MM.1S (cell line): ENCODE data around the gene LRRC28.

Source experiments
- DNase-seq: peaks from one replicate; pipeline ENCODE4 v3.0.0-alpha.2; 2015
- H2AFZ ChIP-seq: fragments of 300-600 bp; sonication (generic); 2 replicates; pipeline ENCODE4 v1.6.0; 2016; ENCODE audit warnings: antibody characterized with exemption, low read length
- H3F3A ChIP-seq: fragments of 300-600 bp; sonication (generic); 2 replicates; pipeline ENCODE4 v1.6.1; 2016; ENCODE audit warnings: mild to moderate bottlenecking, antibody characterized with exemption, low read length, moderate library complexity, mixed read lengths; ENCODE audit not compliant: insufficient read depth
- H3K27ac ChIP-seq: fragments of 300-600 bp; sonication (generic); 2 replicates; pipeline ENCODE4 v1.5.1; 2016; ENCODE audit warnings: mild to moderate bottlenecking, low read length
- H3K27me3 ChIP-seq: fragments of 300-600 bp; sonication (generic); replicated peaks from 2 replicates; pipeline ENCODE4 v1.6.0; 2016; ENCODE audit warnings: low read length; ENCODE audit not compliant: insufficient read depth
- H3K36me3 ChIP-seq: fragments of 300-600 bp; sonication (generic); replicated peaks from 2 replicates; pipeline ENCODE4 v1.6.1; 2016; ENCODE audit warnings: mild to moderate bottlenecking, low read length, mixed read lengths; ENCODE audit not compliant: insufficient read depth
- H3K4me1 ChIP-seq: fragments of 300-600 bp; sonication (generic); 2 replicates; pipeline ENCODE4 v1.6.1; 2016; ENCODE audit warnings: low read length, mixed read lengths
- H3K4me2 ChIP-seq: fragments of 300-600 bp; sonication (generic); 2 replicates; pipeline ENCODE4 v1.6.0; 2016; ENCODE audit warnings: low read depth, low read length
- H3K4me3 ChIP-seq: fragments of 300-600 bp; sonication (generic); 2 replicates; pipeline ENCODE4 v1.5.1; 2016; ENCODE audit warnings: low read length, mixed read lengths
- H3K79me2 ChIP-seq: fragments of 300-600 bp; sonication (generic); 2 replicates; pipeline ENCODE4 v1.6.1; 2016; ENCODE audit warnings: mixed run types, low read length, mixed read lengths
- H3K9ac ChIP-seq: fragments of 300-600 bp; sonication (generic); 2 replicates; pipeline ENCODE4 v1.6.1; 2016; ENCODE audit warnings: low read length, mixed read lengths
- H3K9me2 ChIP-seq: fragments of 300-600 bp; sonication (generic); replicated peaks from 2 replicates; pipeline ENCODE4 v1.6.1; 2016; ENCODE audit warnings: mild to moderate bottlenecking, low read length, mixed read lengths; ENCODE audit not compliant: insufficient read depth
- H3K9me3 ChIP-seq: fragments of 300-600 bp; sonication (generic); replicated peaks from 2 replicates; pipeline ENCODE4 v1.6.1; 2016; ENCODE audit warnings: mild to moderate bottlenecking, low read length, mixed read lengths; ENCODE audit not compliant: insufficient read depth
- H4K20me1 ChIP-seq: fragments of 300-600 bp; sonication (generic); 2 replicates; pipeline ENCODE4 v1.6.1; 2016; ENCODE audit warnings: mild to moderate bottlenecking, low read length, moderate library complexity, mixed read lengths; ENCODE audit not compliant: insufficient read depth
- EZH2 ChIP-seq: fragments of 300-600 bp; sonication (generic); optimal IDR thresholded peaks from 2 replicates; pipeline ENCODE3; 2017; ENCODE audit warnings: low read depth, mild to moderate bottlenecking, antibody characterized with exemption, low read length, mixed read lengths
- EZH2phosphoT487 ChIP-seq: fragments of 300-600 bp; sonication (generic); IDR thresholded peaks from 2 replicates; pipeline ENCODE4 v1.6.1; 2018; ENCODE audit warnings: antibody characterized with exemption, low read length
- TF ChIP-seq, protein P1 (sequence below): fragments of 300-600 bp; sonication (generic); IDR thresholded peaks from 2 replicates; pipeline ENCODE4 v1.5.1; 2016; ENCODE audit warnings: antibody characterized with exemption, low read length, mixed read lengths

Gene LRRC28

DNA sequence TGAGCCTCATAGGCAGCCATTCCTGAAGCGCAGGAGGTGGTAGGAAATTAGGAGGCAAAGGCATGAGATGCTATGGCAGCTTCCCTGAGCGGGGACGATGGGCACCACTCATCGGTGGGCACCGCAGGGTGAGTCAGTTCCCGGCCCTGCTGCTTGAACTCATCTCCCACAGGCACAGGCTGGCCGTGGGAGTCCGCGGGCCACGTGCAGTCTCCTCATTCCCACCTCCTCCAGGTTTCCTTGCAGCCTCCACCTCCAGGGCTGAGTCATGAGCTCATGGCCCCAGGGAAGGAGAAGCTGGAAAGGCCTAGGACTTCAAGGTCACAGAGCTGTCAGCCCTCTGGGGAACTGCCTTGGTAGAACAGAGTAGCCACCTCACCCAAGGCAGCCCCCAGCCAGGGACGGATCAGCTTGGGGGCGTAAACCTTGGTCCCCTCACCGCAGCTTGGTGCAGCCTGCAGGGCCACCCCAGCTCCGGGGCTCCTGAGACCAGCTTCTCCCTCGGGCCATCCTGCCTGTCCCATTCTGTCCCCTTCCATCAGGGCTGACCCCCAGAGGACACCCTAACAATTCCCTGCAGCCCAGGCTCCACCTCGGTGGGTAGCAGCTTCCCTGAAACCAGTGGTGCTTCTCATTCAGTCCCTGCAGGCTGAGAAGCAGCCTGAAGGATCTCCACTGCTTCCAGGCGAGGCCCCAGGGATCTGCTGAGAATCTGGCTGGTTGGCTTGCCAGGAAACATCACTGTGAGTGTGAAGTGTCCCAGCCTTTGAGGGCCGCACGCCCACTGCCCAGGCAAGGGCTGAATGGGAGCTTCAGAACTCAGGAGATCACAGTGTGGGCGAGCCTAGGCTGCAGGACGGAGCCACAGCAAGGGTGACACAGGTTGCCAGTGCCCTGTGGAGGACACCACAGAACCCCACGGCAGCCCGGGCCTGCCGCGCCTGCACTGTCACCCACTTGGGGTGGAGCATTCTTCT, 163.8 kb downstream of the LRRC28 start:
- no peaks in the 10 kb centered on the region for H3K27me3 ChIP-seq
- no peaks in the 10 kb centered on the region for H3K9me2 ChIP-seq
- no peak overlapping the region for H2AFZ ChIP-seq
- DNase-seq: no peak
- no peaks in the 10 kb centered on the region for H3K4me1 ChIP-seq
- TF ChIP-seq EZH2 (no peak), EZH2phosphoT487 (no peak)
- TF ChIP-seq, protein P1, sequence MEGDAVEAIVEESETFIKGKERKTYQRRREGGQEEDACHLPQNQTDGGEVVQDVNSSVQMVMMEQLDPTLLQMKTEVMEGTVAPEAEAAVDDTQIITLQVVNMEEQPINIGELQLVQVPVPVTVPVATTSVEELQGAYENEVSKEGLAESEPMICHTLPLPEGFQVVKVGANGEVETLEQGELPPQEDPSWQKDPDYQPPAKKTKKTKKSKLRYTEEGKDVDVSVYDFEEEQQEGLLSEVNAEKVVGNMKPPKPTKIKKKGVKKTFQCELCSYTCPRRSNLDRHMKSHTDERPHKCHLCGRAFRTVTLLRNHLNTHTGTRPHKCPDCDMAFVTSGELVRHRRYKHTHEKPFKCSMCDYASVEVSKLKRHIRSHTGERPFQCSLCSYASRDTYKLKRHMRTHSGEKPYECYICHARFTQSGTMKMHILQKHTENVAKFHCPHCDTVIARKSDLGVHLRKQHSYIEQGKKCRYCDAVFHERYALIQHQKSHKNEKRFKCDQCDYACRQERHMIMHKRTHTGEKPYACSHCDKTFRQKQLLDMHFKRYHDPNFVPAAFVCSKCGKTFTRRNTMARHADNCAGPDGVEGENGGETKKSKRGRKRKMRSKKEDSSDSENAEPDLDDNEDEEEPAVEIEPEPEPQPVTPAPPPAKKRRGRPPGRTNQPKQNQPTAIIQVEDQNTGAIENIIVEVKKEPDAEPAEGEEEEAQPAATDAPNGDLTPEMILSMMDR: no peak
- H3K9ac ChIP-seq: no peak overlapping the region
- H3K4me2 ChIP-seq: no peak overlapping the region
- no peaks in the 10 kb centered on the region for H3K79me2 ChIP-seq
- H4K20me1 ChIP-seq: no peaks in the 10 kb centered on the region
- H3K27ac ChIP-seq: no peak overlapping the region
- H3F3A ChIP-seq: no peaks in the 10 kb centered on the region
- H3K9me3 ChIP-seq: no peaks in the 10 kb centered on the region
- H3K4me3 ChIP-seq: no peak overlapping the region
- no peaks in the 10 kb centered on the region for H3K36me3 ChIP-seq

DNA sequence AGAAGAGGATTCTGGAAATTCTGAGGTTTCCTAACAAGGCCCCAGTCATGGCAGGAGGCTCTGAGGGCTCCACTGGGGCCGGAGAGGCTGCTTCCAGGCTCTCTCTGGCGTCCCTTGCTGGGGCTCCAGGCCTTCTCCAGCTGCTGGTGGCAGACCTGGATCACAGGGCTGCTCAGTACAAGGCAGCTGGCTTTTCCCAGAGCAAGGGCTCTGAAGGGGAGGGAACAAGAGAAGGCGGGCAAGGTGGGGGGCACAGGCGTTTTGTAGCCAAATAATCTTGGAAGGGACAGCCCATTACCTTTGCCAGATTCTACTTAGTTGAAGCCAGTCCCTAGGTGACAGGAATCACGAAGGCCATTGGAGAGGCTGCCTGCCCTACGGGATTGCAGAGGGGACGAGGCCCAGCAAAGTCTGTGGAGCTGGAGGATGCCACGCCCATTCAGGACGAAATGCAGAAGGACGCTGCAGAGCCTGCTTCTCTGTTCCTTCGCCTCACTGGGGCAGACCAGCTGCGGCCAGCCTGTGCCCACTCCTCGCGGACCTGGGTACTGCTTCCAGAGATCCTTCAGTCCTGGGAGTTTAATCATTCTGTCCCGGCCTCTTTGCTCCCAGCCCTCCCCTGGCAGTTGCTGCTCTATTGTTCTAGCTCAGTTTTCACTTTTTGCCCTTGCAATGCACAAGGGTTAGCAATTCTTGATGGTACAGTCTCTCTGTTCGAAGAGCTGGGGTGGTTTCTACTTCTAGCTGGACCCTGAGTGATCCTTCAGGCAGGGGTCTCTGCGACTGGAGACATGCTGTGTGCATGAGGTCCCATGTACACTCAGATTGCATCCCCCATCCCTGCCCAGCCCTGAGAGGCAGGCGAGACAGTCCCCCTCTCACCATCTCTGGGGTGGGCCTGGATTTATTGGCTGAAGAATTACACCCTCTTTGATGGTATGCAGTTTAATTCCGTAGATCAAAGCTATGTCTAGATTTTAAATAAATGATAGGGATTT, 165.2 kb downstream of the LRRC28 start:
- Histone ChIP-seq H3K27me3 (no peaks in the 10 kb centered on the region), H2AFZ (no peak overlapping the region), H3K9ac (no peak overlapping the region), H3F3A (no peaks in the 10 kb centered on the region), H3K79me2 (no peaks in the 10 kb centered on the region), H3K9me3 (no peaks in the 10 kb centered on the region), H3K4me1 (no peaks in the 10 kb centered on the region), H4K20me1 (no peaks in the 10 kb centered on the region), H3K27ac (no peak overlapping the region), H3K36me3 (no peaks in the 10 kb centered on the region), H3K4me3 (no peak overlapping the region), H3K4me2 (no peak overlapping the region), H3K9me2 (no peaks in the 10 kb centered on the region)
- no peak for TF ChIP-seq EZH2phosphoT487
- TF ChIP-seq, protein P1: no peak
- no peak for TF ChIP-seq EZH2
- DNase-seq: no peak

DNA sequence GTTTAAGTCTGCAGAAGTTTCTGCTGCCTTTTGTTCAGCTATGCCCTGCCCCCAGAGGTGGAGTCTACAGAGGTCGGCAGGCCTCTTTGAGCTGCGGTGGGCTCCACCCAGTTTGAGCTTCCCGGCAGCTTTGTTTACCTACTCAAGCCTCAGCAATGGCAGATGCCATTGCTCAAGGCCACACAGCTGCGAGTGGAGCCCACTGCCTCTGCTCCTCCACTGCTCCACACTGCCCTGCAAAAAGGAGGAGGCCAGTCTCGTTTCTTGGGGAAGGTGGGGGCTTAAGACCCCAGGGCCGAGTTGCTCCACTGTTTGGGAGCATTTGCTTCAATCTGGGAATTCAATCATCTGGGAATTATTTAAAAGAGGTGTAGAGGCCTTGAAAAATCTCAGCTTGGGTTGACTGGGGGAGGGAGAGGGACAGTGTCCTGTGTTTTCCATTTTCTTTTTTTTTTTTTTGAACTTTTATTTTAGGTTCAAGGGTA, 169.9 kb downstream of the LRRC28 start:
- Histone ChIP-seq H3K4me1 (no peaks in the 10 kb centered on the region), H3K4me3 (no peak overlapping the region), H3K4me2 (no peak overlapping the region), H3K9me3 (no peaks in the 10 kb centered on the region), H4K20me1 (no peaks in the 10 kb centered on the region), H3K27me3 (no peaks in the 10 kb centered on the region), H2AFZ (no peak overlapping the region), H3F3A (no peaks in the 10 kb centered on the region), H3K9me2 (no peaks in the 10 kb centered on the region), H3K27ac (no peak overlapping the region), H3K9ac (no peak overlapping the region), H3K36me3 (no peaks in the 10 kb centered on the region), H3K79me2 (no peaks in the 10 kb centered on the region)
- TF ChIP-seq EZH2phosphoT487 (no peak), EZH2 (no peak)
- TF ChIP-seq, protein P1: no peak
- no peak for DNase-seq
